GM19468 (cell line): Measurements from ENCODE around the gene LAMA2.
A peak's percentile ranks its signal among the peaks of the same experiment; 100 is the strongest.

Source experiments
- ATAC-seq: cut with Tn5 transposase; IDR thresholded peaks from one replicate; pipeline ENCODE4 v1.9.1; 2021; ENCODE audit warnings: mild to moderate bottlenecking, moderate library complexity, moderate number of reproducible peaks; ENCODE audit not compliant: unreplicated experiment; ENCODE audit errors: extremely low read depth

The LAMA2 gene

DNA sequence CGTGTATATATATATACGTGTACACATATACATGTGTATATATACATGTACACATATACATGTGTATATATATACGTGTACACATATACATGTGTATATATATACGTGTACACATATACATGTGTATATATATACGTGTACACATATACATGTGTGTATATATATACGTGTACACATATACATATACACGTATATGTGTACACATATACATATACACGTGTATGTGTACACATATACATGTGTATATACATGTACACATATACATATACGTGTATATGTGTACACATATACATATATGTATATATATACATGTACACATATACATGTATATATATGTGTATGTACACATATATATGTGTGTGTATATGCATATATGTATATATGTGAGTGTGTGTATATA, 317.2 kb downstream of the LAMA2 start:
- ATAC-seq, result no peak

DNA sequence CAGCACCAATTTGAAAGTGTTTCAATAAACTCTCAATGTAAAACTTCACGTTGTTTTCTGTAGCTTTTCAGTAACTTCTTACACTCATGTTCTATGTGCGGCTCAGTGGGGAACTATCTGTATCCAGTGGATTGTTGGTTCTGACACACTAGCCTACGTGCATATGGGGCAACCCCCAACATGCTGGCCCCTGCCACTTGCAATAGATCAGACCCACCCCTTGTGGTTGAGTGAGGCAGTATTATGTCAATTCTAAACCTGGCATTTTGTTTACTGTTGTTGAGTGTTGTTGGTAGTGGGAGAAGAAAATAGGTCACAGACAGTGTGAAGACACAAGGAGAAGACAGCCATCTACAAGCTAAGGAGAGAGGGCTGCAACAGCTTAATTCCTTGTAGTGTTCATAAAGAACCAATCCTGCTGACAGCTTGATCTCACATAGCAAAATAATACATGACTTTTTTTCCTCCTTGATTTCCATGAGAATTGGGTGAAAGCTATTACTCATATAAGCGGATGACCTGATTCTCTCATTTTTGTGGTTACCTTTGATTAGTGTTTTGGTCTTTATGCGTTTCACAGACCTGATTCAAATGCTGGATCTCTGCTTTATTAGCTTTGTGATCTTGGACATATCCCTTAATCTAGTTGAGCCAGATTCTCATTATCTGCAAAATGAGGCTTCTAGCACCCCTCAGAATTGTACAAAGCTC, 320.4 kb downstream of the LAMA2 start:
- ATAC-seq, result no peak

DNA sequence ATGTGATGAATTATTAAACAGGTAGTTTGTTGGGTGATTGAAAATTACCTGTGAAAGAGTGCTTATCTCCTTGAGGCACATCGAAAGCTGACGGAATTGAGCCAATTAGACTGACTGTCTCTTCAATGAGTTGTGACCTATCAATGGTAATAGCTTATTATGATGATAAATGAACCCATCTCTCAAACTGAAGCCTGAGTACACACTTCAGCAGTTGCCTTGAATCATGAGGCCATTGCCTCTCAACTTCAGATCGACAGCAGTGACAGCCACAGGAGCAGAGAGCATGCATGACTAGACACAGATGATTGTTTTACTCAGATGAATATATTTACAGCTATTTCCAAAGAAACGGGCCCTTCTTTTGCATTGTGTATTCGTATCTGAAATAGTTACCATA, 323.9 kb downstream of the LAMA2 start:
- ATAC-seq, result no peak

DNA sequence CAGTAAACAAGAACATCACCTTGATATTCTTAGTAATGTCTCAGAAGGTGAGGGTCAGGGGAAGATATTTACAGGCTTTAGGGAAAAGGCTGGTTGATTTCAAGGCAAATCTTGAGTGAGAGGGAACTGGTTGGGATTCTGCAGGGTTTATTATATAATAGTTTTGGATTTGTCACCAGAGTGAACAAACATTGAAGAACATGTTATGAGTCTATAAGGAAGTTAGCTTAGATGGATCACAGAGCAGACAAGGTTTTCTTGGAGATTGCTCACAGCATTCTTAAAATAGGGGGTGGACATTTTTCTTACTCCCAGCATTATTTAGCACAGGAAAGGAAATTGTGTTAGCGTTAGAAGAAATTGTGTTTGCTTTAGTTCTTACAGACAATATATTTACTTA, 324.9 kb downstream of the LAMA2 start:
- ATAC-seq, result no peak

DNA sequence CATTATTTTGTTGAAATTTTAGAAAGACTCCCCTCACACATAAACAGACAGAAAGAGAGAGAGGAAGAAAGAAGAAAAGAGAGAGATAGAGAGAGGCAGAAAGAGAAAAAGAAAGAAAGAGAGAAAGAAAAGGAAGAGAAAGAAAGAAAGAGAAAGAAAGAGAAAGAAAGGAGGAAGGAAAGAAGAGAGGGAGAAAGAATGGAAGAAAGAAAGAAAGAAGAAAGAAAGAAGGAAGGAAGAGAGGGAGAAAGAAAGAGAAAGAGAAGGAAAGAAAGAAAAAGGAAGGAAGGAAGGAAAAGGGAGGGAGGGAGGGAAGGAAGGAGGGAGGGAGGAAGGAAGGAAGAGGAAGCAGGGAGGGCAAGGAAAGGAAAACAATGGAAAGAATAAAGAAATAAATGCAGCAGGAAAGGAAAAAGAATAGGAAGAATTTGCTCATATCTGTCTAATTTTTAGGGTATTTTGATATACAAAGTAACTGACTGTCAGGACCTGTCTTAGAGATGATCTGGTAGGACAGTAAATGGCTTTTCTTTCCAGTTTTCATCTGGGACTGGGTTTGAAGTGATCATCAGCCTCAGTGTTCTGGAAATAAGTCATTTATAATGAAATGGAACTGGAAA, 325.6 kb downstream of the LAMA2 start:
- ATAC-seq, result no peak

DNA sequence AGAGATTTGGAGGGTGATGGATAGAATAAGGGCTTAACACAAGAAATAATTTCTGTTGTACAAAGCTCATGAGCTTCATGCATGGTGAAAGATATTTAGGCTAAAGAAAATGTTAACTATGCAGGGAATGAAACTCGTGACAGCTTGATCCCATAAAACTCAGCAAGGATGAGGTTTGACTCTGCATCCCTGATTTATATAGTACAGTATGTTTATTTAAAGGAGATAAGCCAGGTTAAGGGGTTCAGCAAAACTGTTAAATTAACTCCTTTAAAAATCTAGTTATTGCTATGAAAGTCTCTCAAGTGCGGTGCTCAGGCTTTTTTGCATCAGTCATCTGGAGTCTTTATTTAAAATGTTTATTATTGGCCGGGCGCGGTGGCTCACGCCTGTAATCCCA, 326.4 kb downstream of the LAMA2 start:
- ATAC-seq, result no peak

DNA sequence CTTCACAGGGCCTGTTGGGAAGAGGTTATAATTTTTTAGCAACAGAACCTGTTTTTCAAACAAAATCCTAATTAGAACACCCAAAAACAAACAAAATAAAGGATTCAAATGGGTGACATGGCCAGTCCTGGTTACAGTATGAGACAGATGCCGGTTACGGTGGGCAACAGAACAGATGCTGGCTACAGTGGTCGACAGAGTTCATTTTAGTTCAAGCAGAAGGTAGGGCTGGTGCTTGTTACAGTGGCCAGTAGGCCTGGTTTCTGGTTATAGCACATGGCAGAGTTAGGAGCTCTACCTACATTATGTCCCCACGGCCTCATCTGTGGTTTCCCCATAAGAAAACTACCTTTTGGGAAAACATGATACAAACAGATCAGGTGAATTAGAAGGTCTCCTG, 327.7 kb downstream of the LAMA2 start:
- no peak for ATAC-seq

DNA sequence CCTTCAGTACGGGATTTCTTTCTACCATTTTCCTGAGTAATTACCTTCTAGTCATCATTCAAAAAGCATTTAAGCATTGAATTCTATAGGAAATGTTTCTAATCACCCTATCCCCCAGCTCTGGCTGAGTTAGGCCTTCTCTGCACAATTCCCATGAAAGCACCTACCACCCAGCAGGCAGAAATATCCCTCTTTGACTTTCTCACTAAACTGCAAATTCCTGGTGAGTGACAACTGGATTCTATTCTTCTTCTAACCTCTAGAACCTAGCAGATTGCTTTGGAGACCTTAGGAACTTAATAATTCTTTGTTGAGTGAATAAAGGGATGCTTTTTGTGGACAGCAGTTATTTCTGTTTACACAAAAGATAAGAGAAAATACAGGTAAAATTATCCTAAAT, 328.7 kb downstream of the LAMA2 start:
- no peak for ATAC-seq

DNA sequence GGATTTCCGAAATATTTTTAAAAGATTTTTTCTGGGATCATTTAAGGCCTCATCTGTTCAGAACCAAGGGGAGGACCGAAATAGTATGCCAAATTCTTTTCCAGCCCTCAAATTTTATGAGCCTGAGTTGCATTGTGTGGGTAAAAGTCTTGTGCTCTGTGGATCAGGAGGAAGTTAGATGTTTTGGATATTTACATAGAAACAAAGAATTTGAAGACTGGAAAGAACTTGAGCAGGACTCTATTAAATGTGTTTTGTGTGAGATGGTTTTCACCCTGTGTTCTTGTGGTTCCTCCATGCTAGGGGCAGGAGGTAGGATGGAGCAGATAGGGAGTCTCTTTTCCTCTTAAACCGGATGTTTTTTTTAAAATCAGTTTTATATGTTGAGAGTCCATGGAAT, 329.1 kb downstream of the LAMA2 start:
- ATAC-seq, result no peak

DNA sequence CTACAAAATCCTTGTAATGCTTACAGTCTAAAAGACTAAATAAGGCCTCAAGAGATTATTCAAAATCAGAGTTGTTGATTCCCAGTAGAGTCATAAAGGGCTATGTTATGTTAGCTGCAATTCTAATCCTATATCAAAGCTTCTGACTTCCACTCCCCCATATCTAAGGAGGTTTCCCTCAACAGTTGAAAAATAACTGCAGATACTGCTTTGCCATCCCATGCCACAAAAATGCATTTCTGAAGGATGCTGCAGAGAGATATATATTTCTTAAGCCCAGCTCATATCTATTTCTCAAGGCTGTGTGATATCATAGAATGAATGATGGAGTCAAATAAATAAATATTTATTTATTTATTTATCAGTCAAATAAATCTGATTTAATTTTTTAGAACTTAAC, 332.3 kb downstream of the LAMA2 start:
- no peak for ATAC-seq

DNA sequence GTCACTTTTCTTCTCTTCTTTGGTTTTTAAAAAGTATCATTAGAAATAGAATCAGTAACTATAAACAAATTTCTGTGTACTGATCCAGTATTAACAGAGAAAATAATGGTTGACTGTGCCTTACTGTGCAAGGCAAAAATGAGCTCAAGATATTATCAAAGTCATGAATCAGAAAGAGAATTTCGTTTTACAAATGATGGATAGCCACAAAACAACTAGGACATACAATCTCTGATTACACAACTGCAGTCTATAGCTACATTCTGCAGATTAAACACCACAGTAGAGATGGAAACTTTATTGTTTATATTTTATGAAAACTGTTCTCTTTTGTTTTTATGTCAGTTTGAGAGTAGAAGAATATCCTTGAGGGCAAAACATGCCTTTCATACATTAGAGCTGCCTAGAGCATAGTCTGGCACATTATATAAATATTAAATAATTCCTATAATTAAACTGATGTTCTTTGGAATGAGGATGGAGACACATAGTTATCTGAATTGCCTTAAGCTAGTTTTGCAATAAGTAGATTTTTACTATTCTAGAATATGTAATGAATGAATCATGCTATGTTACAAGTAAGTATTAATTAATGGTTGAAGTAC, 333.1 kb downstream of the LAMA2 start:
- no peak for ATAC-seq

DNA sequence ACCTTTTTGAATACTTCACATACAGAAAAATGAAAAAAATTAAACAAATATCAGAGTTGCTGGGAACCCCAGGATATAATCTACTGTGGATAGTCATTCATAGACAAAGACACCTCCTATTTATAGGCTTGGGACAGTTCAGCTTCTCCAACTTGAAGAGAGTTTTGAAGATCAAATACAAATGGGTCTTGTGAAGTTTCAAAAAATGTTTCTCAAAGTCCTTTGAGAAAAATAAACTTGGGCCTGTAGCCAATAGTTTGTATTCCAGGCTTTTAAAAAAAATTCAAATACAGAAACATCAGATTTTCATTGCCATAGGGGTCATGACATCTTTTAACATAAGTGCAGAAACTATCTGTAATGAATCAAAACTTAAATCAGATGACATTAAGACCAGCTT, 334.8 kb downstream of the LAMA2 start:
- no peak for ATAC-seq

DNA sequence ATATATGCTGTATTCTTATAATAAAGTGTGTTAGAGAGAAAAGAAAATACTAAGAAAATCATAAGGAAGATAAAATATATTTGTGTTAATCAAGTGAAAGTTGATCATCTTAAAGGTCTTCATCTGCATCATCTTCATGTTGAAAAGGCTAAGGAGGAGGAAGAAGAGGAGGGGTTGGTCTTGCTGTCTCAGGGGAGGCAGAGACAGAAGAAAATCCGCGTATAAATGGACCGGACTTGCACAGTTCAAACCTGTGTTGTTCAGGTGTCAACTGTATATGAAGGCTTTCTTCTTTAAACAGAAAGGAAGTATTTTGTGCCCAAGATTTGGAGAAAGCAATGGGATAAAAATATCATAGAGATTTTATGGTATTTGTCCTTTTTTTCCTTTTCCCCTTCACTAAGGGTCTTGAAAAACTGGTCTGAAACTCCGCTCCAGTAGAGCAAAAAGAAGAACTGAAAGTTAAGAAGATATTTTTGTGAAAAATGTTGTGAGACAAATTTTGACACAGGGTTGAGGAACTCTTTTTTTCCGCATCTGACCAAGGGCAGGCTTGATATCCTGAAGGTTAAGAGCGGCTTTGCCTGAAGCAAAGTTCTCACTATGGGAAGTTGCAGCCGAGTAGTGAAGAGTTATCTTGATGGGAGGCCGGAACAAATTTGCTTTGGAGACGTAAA, 350.7 kb downstream of the LAMA2 start:
- peak; percentile 34 for ATAC-seq

DNA sequence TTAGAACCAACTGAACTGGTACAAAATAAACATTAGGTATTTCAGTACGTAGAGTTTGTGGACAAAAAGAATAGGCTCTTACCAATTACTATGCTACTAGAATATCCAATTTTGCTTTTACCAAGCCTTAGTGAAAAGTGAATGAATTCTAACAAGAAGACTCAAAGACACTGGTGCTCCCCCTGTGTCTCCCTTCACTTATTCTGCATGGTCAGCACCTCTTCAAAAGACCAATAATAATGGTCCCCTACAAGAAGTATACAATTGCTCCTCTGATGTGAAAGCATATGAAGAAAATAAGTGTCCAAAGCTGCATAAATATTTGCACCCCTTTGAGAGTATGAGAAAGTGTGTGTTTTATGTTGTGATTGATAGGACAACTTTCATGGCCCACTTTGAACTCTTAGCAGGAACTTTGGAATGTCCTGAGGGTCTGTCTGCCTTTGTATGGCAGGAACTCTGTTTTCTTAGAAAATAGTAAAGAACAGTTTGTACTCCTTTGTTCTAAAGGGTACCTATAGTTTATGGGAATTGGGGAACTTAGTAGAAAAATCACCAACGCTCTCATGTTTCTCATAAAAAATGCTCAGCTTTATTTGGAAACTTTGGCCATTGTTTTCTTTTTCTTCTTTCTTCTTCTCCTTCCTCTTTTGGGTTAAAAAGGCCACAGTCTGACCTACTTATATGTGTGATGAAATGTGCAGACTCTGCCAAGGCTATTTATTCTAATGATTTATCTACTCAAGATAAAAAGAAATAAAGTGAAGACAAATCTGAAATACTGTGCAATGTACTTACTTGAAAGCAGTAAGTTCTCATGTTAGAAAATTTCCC, 352.4 kb downstream of the LAMA2 start:
- no peak for ATAC-seq

DNA sequence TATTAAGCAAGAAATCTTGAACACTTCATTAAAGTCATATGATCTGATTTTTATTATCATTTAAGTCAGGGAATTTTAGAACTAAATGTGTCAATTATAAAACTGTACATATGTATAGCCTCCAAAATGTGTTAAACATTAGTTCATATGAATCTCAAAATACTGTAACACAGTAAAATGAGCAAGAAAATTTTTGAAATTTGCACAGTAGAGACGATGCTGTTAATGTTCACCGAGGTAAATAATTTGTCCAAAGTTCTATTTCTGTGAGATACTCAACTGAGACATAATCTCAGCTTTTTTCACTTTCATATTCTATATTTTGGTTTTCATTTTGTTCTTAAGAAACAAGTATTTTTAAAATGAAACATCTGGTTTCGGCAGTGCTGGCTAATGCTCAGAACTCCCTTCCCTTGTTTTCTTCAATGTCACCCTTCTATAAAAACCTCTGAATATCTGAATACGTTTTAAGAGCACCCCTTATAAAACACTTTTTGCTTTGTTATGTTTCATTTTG, 353.1 kb downstream of the LAMA2 start:
- ATAC-seq, result peak; percentile 62

DNA sequence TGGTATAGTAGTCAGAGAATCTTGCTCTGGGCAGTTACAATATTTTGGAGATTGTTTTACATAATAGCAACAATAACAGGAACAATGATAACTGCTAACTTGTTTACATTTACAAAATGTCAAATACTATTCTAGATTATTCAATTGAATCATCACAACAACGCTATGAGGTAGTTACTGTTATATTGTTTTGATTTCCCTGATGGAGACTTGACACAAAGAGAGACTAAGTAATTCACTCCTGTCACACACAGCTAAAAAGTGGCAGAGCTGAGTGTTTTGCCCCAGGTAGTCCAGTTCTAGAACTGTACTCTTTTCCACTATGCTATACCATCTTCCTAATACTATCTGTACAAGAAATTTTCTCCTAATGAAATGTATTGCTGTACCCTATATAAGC, 356.1 kb downstream of the LAMA2 start:
- ATAC-seq, result no peak

DNA sequence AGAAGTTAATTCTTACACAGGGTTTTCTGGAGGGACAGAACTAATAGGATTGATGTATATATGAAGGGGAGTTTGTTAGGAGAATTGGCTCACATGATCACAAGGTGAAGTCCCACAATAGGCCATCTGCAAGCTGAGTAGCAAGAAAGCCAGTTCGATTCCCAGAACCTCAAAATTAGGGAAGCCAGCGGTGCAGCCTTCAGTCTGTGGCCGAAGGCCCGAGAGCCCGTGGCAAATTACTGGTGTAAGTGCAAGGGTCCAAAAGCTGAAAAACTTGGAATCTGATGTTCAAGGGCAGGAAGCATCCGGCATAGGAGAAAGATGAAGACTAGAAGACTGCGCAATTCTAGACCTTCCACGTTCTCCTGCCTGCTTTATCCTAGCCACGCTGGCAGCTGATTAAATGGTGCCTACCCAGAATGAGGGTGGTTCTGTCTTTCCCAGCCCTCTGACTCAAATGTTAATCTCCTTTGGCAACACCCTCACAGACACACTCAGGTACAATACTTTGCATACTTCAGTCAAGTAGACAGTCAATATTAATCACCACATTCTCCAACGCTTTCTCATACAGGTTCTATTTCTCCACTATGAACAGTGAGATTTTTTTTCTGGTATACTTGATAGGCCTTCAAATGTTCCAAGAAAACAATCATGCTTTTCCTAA, 357.0 kb downstream of the LAMA2 start:
- no peak for ATAC-seq

DNA sequence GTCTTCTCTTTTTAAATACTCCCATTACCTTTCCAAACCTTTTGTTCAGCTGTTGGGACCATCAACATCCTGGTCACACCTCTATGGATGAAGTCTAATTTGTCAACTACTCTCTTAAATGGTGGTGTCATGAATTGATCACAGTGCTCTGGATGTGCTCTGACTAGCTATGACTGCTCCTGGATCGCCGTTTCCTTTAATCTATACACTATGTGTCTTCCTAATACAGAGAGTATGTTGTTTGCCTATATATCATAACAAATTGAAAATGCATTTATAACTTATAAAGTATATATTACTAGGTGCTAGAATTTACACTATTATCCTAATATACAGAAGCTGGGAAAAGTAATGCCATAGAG, 357.5 kb downstream of the LAMA2 start:
- ATAC-seq, result no peak

DNA sequence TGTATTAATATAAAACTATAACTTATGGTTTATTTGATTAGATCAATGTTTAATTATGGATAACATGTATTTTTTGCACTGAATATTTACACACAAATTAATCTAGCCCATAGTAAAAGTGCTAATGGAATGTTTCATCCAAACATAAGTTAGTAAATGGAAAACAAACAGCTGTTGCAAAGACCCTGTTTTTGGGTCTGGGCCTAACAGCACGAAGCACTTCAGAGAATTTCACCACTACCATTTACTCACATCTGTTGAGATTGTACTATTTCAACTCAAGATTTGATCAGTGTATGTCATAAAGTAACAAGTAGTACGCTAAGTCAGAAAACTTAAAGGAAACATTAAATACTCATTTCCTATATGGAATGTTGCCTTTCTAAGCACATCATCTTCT, 359.6 kb downstream of the LAMA2 start:
- no peak for ATAC-seq

DNA sequence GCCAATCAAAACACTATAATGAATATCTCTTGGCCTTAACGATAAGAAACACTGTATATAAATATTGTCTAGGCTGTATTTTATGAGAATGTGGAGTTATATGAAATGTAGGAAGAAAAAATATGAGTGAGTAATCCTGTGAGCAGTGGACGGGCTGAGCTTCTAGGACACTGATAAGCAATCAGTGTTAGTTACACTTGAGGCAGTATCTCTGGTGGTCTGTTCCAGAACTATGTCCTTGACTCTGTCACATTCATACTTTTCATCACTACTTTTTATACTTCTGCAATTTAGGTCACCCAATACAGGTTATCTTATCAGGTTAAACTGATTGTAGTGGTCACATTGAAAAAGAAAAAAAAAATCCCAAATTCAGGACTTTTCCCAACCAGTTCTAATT, 360.4 kb downstream of the LAMA2 start:
- no peak for ATAC-seq
